ENCODE measurements around the gene HFE. TPM values are rescaled to one million over a fixed set of nuclear protein-coding genes. Genes with fewer than 3 reads are reported as not detected.

Gene HFE
- total and polyA plus RNA-seq, 10 of the 15 experiments (the other 5 are each of a cell fraction or from before 2014, with no cell fraction given), result 0.52 to 5.9 (median 1.7) TPM

- TF ChIP-seq TCF3 (IDR thresholded peaks at IDR 0.05; ENCODE audit: borderline replicate concordance, insufficient read depth, low read depth, low read length) (peak; percentile 87), SKIL (IDR thresholded peaks at IDR 0.05; ENCODE audit: low read depth, poor library complexity, severe bottlenecking) (peak; percentile 48), DPF2 (IDR thresholded peaks at IDR 0.05) (no peak), BHLHE40 (IDR thresholded peaks at IDR 0.05; ENCODE audit: borderline replicate concordance in 1 of 2, low read depth in 2 of 2, low read length in 1 of 2) (peak; percentile 4 to 21; a peak in 1 of 4 replicates), SMAD5 (IDR thresholded peaks at IDR 0.05; ENCODE audit: low read depth) (peak; percentile 73), ZNF217 (IDR thresholded peaks at IDR 0.05) (no peak), CBX3 (IDR thresholded peaks at IDR 0.05; ENCODE audit: borderline replicate concordance, low read depth) (no peak), MLLT1 (IDR thresholded peaks at IDR 0.05) (no peak; the same call in none of the 2 replicates), MXI1 (IDR thresholded peaks at IDR 0.05; ENCODE audit: low read depth, low read length) (peak; percentile 57; the same call in 1 of the 2 replicates), MEF2B (IDR thresholded peaks at IDR 0.05; ENCODE audit: partially characterized antibody, poor library complexity, severe bottlenecking) (no peak), TBL1XR1 (IDR thresholded peaks at IDR 0.05; ENCODE audit: low read depth, low read length) (no peak; the same call in 1 of the 2 replicates), SREBF1 (IDR thresholded peaks at IDR 0.05; ENCODE audit: low read length) (no peak), TARDBP (IDR thresholded peaks at IDR 0.05; ENCODE audit: borderline replicate concordance) (no peak; the same call in 1 of the 2 replicates), MTA2 (IDR thresholded peaks at IDR 0.05; ENCODE audit: low read depth) (no peak; the same call in none of the 2 replicates), SUZ12 (IDR thresholded peaks at IDR 0.05; ENCODE audit: unreplicated experiment) (no peak), RAD21 (IDR thresholded peaks at IDR 0.05; ENCODE audit: insufficient read depth, low read depth, low read length) (no peak), RAD51 (IDR thresholded peaks at IDR 0.05) (no peak; the same call in 1 of the 2 replicates), ZBED1 (IDR thresholded peaks at IDR 0.05; ENCODE audit: borderline replicate concordance) (no peak), PBX3 (IDR thresholded peaks at IDR 0.05; ENCODE audit: insufficient replicate concordance, low read depth, low read length) (peak; percentile 88), BCLAF1 (IDR thresholded peaks at IDR 0.05) (no peak)
These were observed 32.2 kb upstream of the HFE start (continued) for GRCh38 chr6:26054781-26055718.

Data from GM12878 (cell line).